Aorta (tissue), 5 donors: Measurements from ENCODE around the gene MTUS2. TPM values are rescaled to one million over a fixed set of nuclear protein-coding genes. Genes with fewer than 3 reads are reported as not detected.

ENCODE experiments used
- ATAC-seq: fragments of 200-7000 bp; cut with Tn5 transposase; one replicate; pipeline ENCODE4 v1.9.1; 2022; ENCODE audit warnings: moderate library complexity; ENCODE audit not compliant: low FRiP score
- DNase-seq, 2 donors: peaks; one replicate each; pipeline ENCODE4 v3.0.0-alpha.2; 2020
- H3K27ac ChIP-seq, 2 donors: one replicate each; pipeline ENCODE4 v1.5.1; 2013; ENCODE audit warnings: low read length in 2 of 2, mild to moderate bottlenecking in 2 of 2, moderate library complexity in 2 of 2, control low read depth in 1 of 2, inconsistent platforms in 1 of 2, low read depth in 1 of 2
- H3K27me3 ChIP-seq, 2 donors: one replicate each; pipeline ENCODE4 v1.6.1; 2013; ENCODE audit warnings: control low read depth in 1 of 2, low read length in 1 of 2, mild to moderate bottlenecking in 1 of 2, moderate library complexity in 1 of 2; ENCODE audit not compliant: insufficient read depth in 2 of 2, control insufficient read depth in 1 of 2
- H3K36me3 ChIP-seq, 2 donors: one replicate each; pipeline ENCODE4 v1.6.1; 2013; ENCODE audit warnings: control low read depth in 1 of 2, low read length in 1 of 2, mild to moderate bottlenecking in 1 of 2; ENCODE audit not compliant: insufficient read depth in 2 of 2, control insufficient read depth in 1 of 2
- H3K4me1 ChIP-seq, 2 donors: one replicate each; pipeline ENCODE4 v1.6.1; 2013; ENCODE audit warnings: low read length in 2 of 2, control low read depth in 1 of 2, mild to moderate bottlenecking in 1 of 2, moderate library complexity in 1 of 2; ENCODE audit not compliant: insufficient read depth in 2 of 2, control insufficient read depth in 1 of 2
- H3K4me3 ChIP-seq, 2 donors: one replicate each; pipeline ENCODE4 v1.5.1; 2013; ENCODE audit warnings: low read length in 2 of 2, control low read depth in 1 of 2, mild to moderate bottlenecking in 1 of 2
- H3K9me3 ChIP-seq: one replicate; pipeline ENCODE4 v1.6.1; 2013; ENCODE audit warnings: mild to moderate bottlenecking, low read length; ENCODE audit not compliant: control insufficient read depth
- WGBS, 2 donors: extraction: QIAGEN DNeasy Blood & Tissue Kit; methylation state at CpG; one replicate each; pipeline ENCODE4 v1.1.7; 2013; 5-methylcytosine and 5-hydroxymethylcytosine counted together
- intact Hi-C, 2 donors: fragments of 100-400 bp; cut with DNase I; formaldehyde crosslinking; loops; one replicate each; pipeline versions ENCODE4 v1.14.2 to v1.15.0; 2022
- polyA plus RNA-seq, 2 donors: library from polyadenylated mRNA; stranded (reverse); fragments of 200-250 nt; gene quantifications; one replicate each; pipeline ENCODE4 v1.2.3, GENCODE V29; 2013
- total RNA-seq, 2 donors: library from RNA; stranded (reverse); fragmentation: NEBNext Ultra II Directional; extraction: Animal tissue kit (Norgen Biotek cat#: 25700); gene quantifications; one replicate each; pipeline ENCODE4 v1.2.1, GENCODE V29; 2021
- donor health status: healthy with polysubstance abuse.
- donor health status: Bipolar disorder and iron deficiency.
- donor health status: DM: no; HTN: no; CAD: no.
- donor health status: DM: no; HTN: no; CAD: no.
- donor health status: DM: yes; HTN: yes; CAD: no.

Gene MTUS2
- total and polyA plus RNA-seq, 4 donors: 3.5 to 12.1 (median 8.6) TPM

- H3K36me3 ChIP-seq: peaks cover 0 to 5% of the 10 kb centered on the region in 2 donors
- ATAC-seq: no peak
- peaks cover 0 to 2% of the 10 kb centered on the region in 2 donors for H3K4me1 ChIP-seq
- no peaks in the 10 kb centered on the region for H3K27me3 ChIP-seq
- no peak for DNase-seq
- no peak overlapping the region for H3K27ac ChIP-seq
- intact Hi-C loops: no loop called here
- 80 to 85% methylated on average over 6 of the region's 6 CpGs for WGBS, 2 donors
- no peak overlapping the region for H3K4me3 ChIP-seq
- no peaks in the 10 kb centered on the region for H3K9me3 ChIP-seq
Measured at GRCh38 chr13:29538652-29539040, 718.5 kb downstream of the MTUS2 start.

DNA sequence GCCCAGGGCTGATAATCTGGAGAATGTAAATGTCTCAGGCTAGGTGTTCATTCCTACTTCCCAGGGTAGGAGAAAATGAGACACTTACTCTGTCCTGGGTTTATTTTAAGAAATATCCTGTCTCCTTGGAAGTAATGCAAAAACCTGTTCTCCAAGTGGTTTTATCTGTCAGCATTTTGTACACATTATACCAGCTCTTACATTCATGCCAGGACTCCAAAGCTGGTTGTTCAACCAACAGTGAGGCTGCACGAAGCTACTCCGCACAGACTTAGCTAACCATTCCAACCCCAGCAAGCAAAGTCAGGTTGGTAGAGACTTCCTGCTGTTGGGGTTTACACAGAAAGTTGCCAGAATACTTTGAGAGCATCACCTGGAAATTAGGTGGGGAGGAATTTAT is 719.7 kb downstream of the MTUS2 start:
- intact Hi-C loops: no loop called here
- no peaks in the 10 kb centered on the region for H3K27me3 ChIP-seq
- no peaks in the 10 kb centered on the region for H3K9me3 ChIP-seq
- DNase-seq (no peak), ATAC-seq (no peak)
- H3K27ac ChIP-seq: no peak overlapping the region
- H3K4me3 ChIP-seq: no peak overlapping the region
- peaks cover 0 to 5% of the 10 kb centered on the region in 2 donors for H3K36me3 ChIP-seq
- WGBS, 2 donors: 94% methylated on average over 2 of the region's 2 CpGs
- H3K4me1 ChIP-seq: peaks cover 0 to 2% of the 10 kb centered on the region in 2 donors

DNA sequence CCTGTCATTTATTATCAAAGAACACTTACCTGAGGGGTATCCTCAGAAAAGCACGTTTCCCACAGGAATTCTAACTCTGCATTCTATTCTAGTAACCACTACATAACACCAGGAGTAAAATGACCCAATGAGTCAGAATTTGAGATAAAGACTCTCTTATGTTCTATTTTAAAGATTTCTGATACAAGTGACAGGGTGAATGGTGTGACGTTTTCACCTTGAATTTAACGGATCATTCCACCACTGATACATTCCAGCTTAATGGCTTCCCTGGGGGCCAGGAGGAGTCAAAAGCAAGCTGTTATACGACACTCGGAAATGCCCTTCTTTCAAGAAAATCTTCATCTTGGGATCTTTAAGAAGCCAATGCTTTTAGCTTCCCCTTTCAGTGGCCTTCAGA is 720.2 kb downstream of the MTUS2 start:
- WGBS, 2 donors: 88 to 90% methylated on average over 5 of the region's 5 CpGs
- H3K27ac ChIP-seq: no peak overlapping the region

GRCh38 chr13:29540799-29541198 is 720.7 kb downstream of the MTUS2 start:
- no peak for DNase-seq
- no peaks in the 10 kb centered on the region for H3K9me3 ChIP-seq
- no peak overlapping the region for H3K27ac ChIP-seq
- H3K27me3 ChIP-seq: no peaks in the 10 kb centered on the region
- H3K4me3 ChIP-seq: no peak overlapping the region
- H3K4me1 ChIP-seq: peaks cover 0 to 2% of the 10 kb centered on the region in 2 donors
- intact Hi-C loops: no loop called here
- 91 to 93% methylated on average over 5 of the region's 5 CpGs for WGBS, 2 donors
- ATAC-seq: no peak
- peaks cover 0 to 3% of the 10 kb centered on the region in 2 donors for H3K36me3 ChIP-seq

More for the DNA sequence above, 720.2 kb downstream of the MTUS2 start:
- intact Hi-C loops: no loop called here
- no peak for DNase-seq
- Histone ChIP-seq H3K36me3 (peaks cover 0 to 5% of the 10 kb centered on the region in 2 donors), H3K4me3 (no peak overlapping the region), H3K4me1 (peaks cover 0 to 2% of the 10 kb centered on the region in 2 donors), H3K27me3 (no peaks in the 10 kb centered on the region), H3K9me3 (no peaks in the 10 kb centered on the region)
- ATAC-seq: no peak

DNA sequence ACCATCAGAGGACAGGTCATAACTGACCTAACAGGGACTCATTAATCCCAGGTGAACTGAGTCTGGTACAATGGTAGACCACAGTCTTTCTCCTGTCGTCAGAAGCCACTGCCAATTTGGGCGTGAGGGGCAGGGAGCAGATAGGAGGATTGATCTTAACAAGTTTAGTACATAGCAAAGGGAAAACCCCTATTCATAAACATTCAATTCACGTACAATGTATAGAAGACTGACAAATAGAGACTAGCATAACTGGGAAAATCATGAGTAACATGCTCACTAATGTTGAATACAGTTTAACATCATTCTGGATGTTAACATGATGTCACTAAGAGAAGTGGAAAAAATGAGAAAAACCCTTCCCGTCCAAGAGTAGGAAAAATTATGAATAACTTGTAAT is 721.3 kb downstream of the MTUS2 start:
- no peak for ATAC-seq
- Histone ChIP-seq H3K27ac (no peak overlapping the region), H3K4me3 (no peak overlapping the region), H3K9me3 (no peaks in the 10 kb centered on the region), H3K36me3 (peaks cover 0 to 1% of the 10 kb centered on the region in 2 donors), H3K4me1 (peaks cover 0 to 2% of the 10 kb centered on the region in 2 donors), H3K27me3 (no peaks in the 10 kb centered on the region)
- intact Hi-C loops: no loop called here
- no peak for DNase-seq
- 92 to 97% methylated on average over 4 of the region's 4 CpGs for WGBS, 2 donors

DNA sequence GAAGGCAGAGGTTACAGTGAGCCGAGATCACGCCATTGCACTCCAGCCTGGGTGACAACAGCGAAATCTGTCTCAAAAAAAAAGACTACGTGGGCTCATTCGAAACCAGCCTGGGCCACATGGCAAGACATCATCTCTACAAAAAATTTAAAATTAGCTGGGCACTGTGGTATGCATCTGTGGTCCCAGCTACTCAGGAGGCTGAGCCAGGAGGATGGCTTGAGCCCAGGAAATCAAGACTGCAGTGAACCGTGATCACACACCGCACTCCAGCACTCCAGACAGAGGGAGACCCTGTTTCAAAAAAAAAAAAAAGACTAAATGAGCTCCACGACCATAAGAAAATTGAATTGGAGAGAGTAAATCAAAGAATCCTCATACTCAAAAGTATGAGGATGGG is 722.2 kb downstream of the MTUS2 start:
- H3K27ac ChIP-seq: no peak overlapping the region
- DNase-seq: no peak
- H3K4me3 ChIP-seq: no peak overlapping the region
- no peak for ATAC-seq
- H3K36me3 ChIP-seq: peaks cover 0 to 1% of the 10 kb centered on the region in 2 donors
- H3K4me1 ChIP-seq: peaks cover 0 to 2% of the 10 kb centered on the region in 2 donors
- intact Hi-C loops: no loop called here
- H3K9me3 ChIP-seq: no peaks in the 10 kb centered on the region
- no peaks in the 10 kb centered on the region for H3K27me3 ChIP-seq
- WGBS, 2 donors: 77 to 78% methylated on average over 8 of the region's 8 CpGs

DNA sequence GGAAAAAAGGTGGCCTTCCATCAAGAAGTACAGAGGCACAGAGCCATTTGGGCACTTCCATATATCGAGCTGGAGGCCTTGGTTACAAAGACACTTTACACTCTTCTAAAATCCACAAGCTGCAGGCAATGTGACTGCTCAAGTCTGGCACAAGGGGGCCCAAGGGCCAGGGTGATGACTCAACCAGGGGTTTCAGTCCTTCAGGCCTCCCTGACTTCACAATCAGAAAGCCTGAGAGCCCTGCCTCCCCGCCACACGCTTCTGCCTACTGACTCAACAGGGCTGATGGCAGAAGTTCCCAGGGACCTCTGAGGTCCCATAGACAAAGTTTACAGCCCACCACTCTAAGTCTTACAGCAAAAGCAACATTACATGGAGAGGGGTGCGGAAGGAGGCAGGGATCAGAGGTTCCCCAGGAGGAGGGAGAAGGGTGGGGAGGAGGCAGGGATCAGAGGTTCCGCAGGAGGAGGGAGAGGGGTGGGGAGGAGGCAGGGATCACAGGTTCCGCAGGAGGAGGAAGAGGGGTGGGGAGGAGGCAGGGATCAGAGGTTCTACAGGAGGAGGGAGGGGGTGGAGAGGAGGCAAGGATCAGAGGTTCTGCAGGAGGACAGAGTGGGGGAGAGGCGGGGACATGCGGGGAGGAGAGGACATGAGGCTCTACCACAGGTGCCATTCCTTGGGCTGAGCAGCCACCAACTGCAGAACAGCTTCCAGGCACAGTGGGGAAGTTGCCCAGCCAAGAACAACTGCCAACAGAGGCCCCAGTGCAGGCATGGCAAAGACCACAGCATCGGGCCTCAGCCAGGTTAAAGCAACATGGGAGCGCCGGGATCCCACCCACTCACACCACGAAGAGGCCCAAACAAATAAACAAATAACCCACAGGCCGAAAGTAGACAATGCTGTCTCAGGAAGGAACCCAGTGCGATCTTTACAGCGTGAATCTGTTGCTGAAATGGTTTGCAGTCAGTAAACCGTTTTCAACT is 723.4 kb downstream of the MTUS2 start:
- ATAC-seq: no peak
- Histone ChIP-seq H3K27me3 (no peaks in the 10 kb centered on the region), H3K27ac (no peak overlapping the region), H3K9me3 (no peaks in the 10 kb centered on the region), H3K4me3 (no peak overlapping the region), H3K4me1 (peaks cover 0 to 2% of the 10 kb centered on the region in 2 donors), H3K36me3 (peaks cover 0 to 1% of the 10 kb centered on the region in 2 donors)
- no peak for DNase-seq
- 80 to 90% methylated on average over 15 to 16 of the region's 16 CpGs for WGBS, 2 donors
- intact Hi-C loops: no loop called here

- no peak for DNase-seq
- Histone ChIP-seq H3K4me1 (no peaks in the 10 kb centered on the region), H3K27ac (no peak overlapping the region), H3K4me3 (no peak overlapping the region), H3K27me3 (no peaks in the 10 kb centered on the region), H3K9me3 (no peaks in the 10 kb centered on the region), H3K36me3 (no peaks in the 10 kb centered on the region)
- no peak for ATAC-seq
- intact Hi-C loops: no loop called here
- WGBS, 2 donors: 27 to 35% methylated on average over 8 of the region's 8 CpGs
Measured at GRCh38 chr13:29545988-29546387, 725.8 kb downstream of the MTUS2 start.

DNA sequence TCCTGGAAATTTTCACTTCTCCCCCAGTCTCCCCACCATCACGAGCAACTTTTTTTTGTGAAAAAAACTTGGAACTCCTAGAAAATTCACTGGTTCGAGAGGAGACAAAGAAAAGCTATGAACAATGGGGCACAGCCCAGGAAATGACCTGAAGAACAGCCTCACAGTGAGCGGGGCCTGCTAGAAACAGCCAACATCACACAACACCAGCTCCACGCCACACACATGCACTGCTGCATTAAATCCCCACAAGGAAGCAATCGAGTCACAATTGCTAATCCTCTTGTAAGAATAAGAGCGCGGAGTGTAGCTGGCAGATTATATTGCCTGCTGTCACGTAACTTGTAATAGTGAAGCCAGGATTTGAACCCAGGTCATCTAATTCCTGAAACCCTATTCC is 726.5 kb downstream of the MTUS2 start:
- no peaks in the 10 kb centered on the region for H3K36me3 ChIP-seq
- WGBS, 2 donors: 82 to 85% methylated on average over 8 of the region's 8 CpGs
- DNase-seq: no peak
- H3K4me1 ChIP-seq: no peaks in the 10 kb centered on the region
- no peak overlapping the region for H3K4me3 ChIP-seq
- no peaks in the 10 kb centered on the region for H3K9me3 ChIP-seq
- intact Hi-C loops: no loop called here
- no peaks in the 10 kb centered on the region for H3K27me3 ChIP-seq
- no peak for ATAC-seq
- H3K27ac ChIP-seq: no peak overlapping the region
